Sigmoid colon (tissue), 7 donors: ENCODE results near the gene DPYSL5. TPM values are rescaled to one million over a fixed set of nuclear protein-coding genes. Genes with fewer than 3 reads are reported as not detected.

Experiments
- DNase-seq: peaks from one replicate; pipeline ENCODE4 v3.0.0-alpha.2; 2019
- H3K27ac ChIP-seq, 4 donors: fragments of 200-600 bp; sonication (generic); one replicate each; pipeline ENCODE4 v1.5.1; 2016 to 2019; ENCODE audit warnings: mild to moderate bottlenecking in 1 of 4
- H3K27me3 ChIP-seq, 3 donors: fragments of 200-600 bp; sonication (generic); one replicate each; pipeline ENCODE4 v1.5.1; 2019; ENCODE audit warnings: mild to moderate bottlenecking in 1 of 3
- H3K36me3 ChIP-seq, 4 donors: fragments of 200-600 bp; sonication (generic); one replicate each; pipeline ENCODE4 v1.5.1; 2016 to 2019
- H3K4me1 ChIP-seq, 4 donors: fragments of 200-600 bp; sonication (generic); one replicate each; pipeline ENCODE4 v1.5.1; 2017 to 2019
- H3K4me3 ChIP-seq, 4 donors: fragments of 200-600 bp; sonication (generic); one replicate each; pipeline ENCODE4 v1.5.1; 2017 to 2019; ENCODE audit warnings: mild to moderate bottlenecking in 2 of 4, moderate library complexity in 1 of 4
- H3K9me3 ChIP-seq, 4 donors: fragments of 200-600 bp in 3 of 4; sonication (generic) in 3 of 4; one replicate each; pipeline versions ENCODE4 v1.5.1 to v1.6.1; 2013 to 2019
- CTCF ChIP-seq, 4 experiments: fragments of 450-650 bp in 3 of 4; fragments of 200-600 bp in 1 of 4; IDR thresholded peaks; one replicate each; pipeline ENCODE4 v1.5.1; 2016 to 2019; ENCODE audit warnings: antibody characterized with exemption in 4 of 4, mild to moderate bottlenecking in 3 of 4, moderate library complexity in 2 of 4
- EP300 ChIP-seq, 4 donors: sonication (generic); formaldehyde crosslinking; IDR thresholded peaks; one replicate each; pipeline ENCODE4 v1.6.1; 2017; ENCODE audit warnings: antibody characterized with exemption in 4 of 4
- POLR2A ChIP-seq, 2 donors: fragments of 450-650 bp; IDR thresholded peaks; one replicate each; pipeline ENCODE4 v1.6.1; 2016; ENCODE audit warnings: antibody characterized with exemption in 2 of 2, mild to moderate bottlenecking in 2 of 2, moderate library complexity in 2 of 2
- POLR2AphosphoS5 ChIP-seq, 4 donors: sonication (generic); formaldehyde crosslinking; IDR thresholded peaks; one replicate each; pipeline ENCODE4 v1.6.1; 2017; ENCODE audit warnings: antibody characterized with exemption in 4 of 4
- WGBS, 2 donors: extraction: QIAGEN DNeasy Blood & Tissue Kit; methylation state at CpG; one replicate each; pipeline ENCODE4 v1.1.7; 2013; 5-methylcytosine and 5-hydroxymethylcytosine counted together
- intact Hi-C: fragments of 100-400 bp; cut with DNase I; formaldehyde crosslinking; loops from one replicate; pipeline ENCODE4 v1.15.1; 2023
- polyA plus RNA-seq, 3 donors: library from polyadenylated mRNA; stranded (reverse); fragments of 200-250 nt; gene quantifications; one replicate each; pipeline ENCODE4 v1.2.3, GENCODE V29; 2013
- total RNA-seq, 4 donors: library from RNA; depleted of rRNA; stranded (reverse); fragments of >200 nt; gene quantifications; one replicate each; pipeline ENCODE4 v1.1.0, GENCODE V29; 2016
- donor health status: healthy with polysubstance abuse.
- donor health status: Bipolar disorder and iron deficiency.
- donor health status: healthy.

Gene DPYSL5
- total and polyA plus RNA-seq, 7 donors, result 0.16 to 1.9 (median 0.74) TPM; not detected in 2

- DNase-seq, result no peak
- Histone ChIP-seq H3K9me3 (no peaks in the 10 kb centered on the region), H3K4me1 (no peaks in the 10 kb centered on the region), H3K27ac (no peak overlapping the region), H3K36me3 (no peaks in the 10 kb centered on the region), H3K27me3 (peaks cover 0 to 42% (median 0%) of the 10 kb centered on the region in 3 donors), H3K4me3 (no peak overlapping the region)
- TF ChIP-seq POLR2AphosphoS5 (IDR thresholded peaks at IDR 0.05) (no peak), CTCF (IDR thresholded peaks at IDR 0.05) (no peak), POLR2A (IDR thresholded peaks at IDR 0.05) (no peak), EP300 (IDR thresholded peaks at IDR 0.05) (no peak)
- intact Hi-C loops, result no loop called here
- WGBS, 2 donors, result 82 to 86% methylated on average over 4 of the region's 4 CpGs
These were observed 11.7 kb downstream of the DPYSL5 start for GRCh38 chr2:26859622-26860021.

- peaks cover 0 to 35% (median 0%) of the 10 kb centered on the region in 3 donors for H3K27me3 ChIP-seq
- 60 to 75% methylated on average over 3 of the region's 3 CpGs for WGBS, 2 donors
- intact Hi-C loops, result no loop called here
- H3K9me3 ChIP-seq, result no peaks in the 10 kb centered on the region
- H3K36me3 ChIP-seq, result no peaks in the 10 kb centered on the region
- H3K27ac ChIP-seq, result no peak overlapping the region
- no peak for DNase-seq
- no peak overlapping the region for H3K4me3 ChIP-seq
- no peaks in the 10 kb centered on the region for H3K4me1 ChIP-seq
- TF ChIP-seq CTCF (IDR thresholded peaks at IDR 0.05) (no peak), POLR2AphosphoS5 (IDR thresholded peaks at IDR 0.05) (no peak), EP300 (IDR thresholded peaks at IDR 0.05) (no peak), POLR2A (IDR thresholded peaks at IDR 0.05) (no peak)
These were observed 12.4 kb downstream of the DPYSL5 start for GRCh38 chr2:26860211-26860850.

GRCh38 chr2:26861610-26862224, 13.8 kb downstream of the DPYSL5 start:
- H3K4me1 ChIP-seq, result no peaks in the 10 kb centered on the region
- 74 to 89% methylated on average over 2 of the region's 2 CpGs for WGBS, 2 donors
- TF ChIP-seq CTCF (IDR thresholded peaks at IDR 0.05) (no peak), POLR2A (IDR thresholded peaks at IDR 0.05) (no peak), EP300 (IDR thresholded peaks at IDR 0.05) (no peak), POLR2AphosphoS5 (IDR thresholded peaks at IDR 0.05) (no peak)
- intact Hi-C loops, result no loop called here
- no peaks in the 10 kb centered on the region for H3K36me3 ChIP-seq
- H3K9me3 ChIP-seq, result no peaks in the 10 kb centered on the region
- H3K27me3 ChIP-seq, result peaks cover 0 to 24% (median 0%) of the 10 kb centered on the region in 3 donors
- no peak overlapping the region for H3K27ac ChIP-seq
- H3K4me3 ChIP-seq, result no peak overlapping the region
- DNase-seq, result peak; percentile 73

- Histone ChIP-seq H3K4me1 (no peaks in the 10 kb centered on the region), H3K4me3 (no peak overlapping the region), H3K27ac (no peak overlapping the region), H3K9me3 (no peaks in the 10 kb centered on the region), H3K27me3 (peaks cover 0 to 8% (median 0%) of the 10 kb centered on the region in 3 donors), H3K36me3 (no peaks in the 10 kb centered on the region)
- no peak for DNase-seq
- TF ChIP-seq EP300 (IDR thresholded peaks at IDR 0.05), result no peak
- no peak for TF ChIP-seq CTCF (IDR thresholded peaks at IDR 0.05)
- TF ChIP-seq POLR2A (IDR thresholded peaks at IDR 0.05), result no peak
- no peak for TF ChIP-seq POLR2AphosphoS5 (IDR thresholded peaks at IDR 0.05)
- WGBS, 2 donors, result 72 to 84% methylated on average over 2 of the region's 2 CpGs
- intact Hi-C loops, result no loop called here
These were observed 16.3 kb downstream of the DPYSL5 start for GRCh38 chr2:26864226-26864625.
